Stimulated activated CD8-positive, alpha-beta memory T cell treated with anti-CD3 and anti-CD28 coated beads, Interleukin-15, amount 100 ng/mL, for 24 hours (primary cell): ENCODE results near the gene NEURL4.

ENCODE experiments used
- DNase-seq: peaks from one replicate; pipeline ENCODE4 v3.0.0-alpha.2; 2020; ENCODE audit warnings: low read depth

The NEURL4 gene

DNA sequence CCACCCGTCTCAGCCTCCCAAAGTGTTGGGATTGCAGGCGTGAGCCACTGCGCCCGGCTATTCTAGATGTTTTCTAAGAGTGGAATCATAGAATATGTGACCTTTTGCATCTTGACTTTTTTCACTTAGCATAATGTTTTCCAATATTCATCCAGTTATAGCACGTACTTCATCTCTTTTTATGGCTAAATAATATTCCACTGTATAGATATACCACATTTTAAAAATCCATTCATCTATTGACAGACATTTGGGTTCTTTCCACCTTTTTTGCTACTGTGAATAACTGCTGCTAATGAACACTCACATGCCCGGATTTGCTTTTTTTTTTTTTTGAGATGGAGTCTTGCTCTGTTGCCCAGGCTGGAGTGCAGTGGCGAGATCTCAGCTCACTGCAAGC lies 25.0 kb downstream of the NEURL4 start:
- no peak for DNase-seq

DNA sequence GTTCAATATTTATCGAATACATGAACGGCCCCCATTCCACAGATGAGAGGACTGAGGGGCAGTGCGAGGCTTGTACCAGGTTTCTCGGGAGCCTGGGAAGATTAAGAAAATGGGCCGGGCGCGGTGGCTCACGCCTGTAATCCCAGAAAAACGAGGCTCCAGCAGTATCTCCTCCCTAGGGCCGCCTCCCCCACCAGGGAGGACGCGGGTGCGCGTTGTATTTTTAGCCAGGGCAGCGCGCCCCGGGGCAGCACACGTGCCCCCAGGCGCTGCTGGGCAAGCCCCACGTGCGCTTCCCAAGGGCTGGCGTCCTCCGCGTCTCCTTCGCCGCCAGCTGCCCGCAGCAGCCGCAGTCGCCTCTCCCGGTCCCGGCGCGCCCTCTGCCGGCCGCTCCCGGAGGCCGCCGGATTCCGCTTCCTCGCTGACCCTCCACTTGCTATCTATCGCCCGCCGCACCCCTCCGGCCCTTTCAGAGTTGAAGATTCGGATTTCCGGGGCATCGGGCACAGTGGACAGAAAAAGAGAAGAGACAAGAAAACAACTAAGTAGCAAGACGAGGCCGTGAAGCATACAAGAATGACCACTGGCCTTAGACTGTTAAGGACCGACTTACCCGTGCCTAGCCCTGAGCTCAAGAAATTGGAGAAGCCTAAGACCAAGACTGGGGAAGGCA lies 32.8 kb downstream of the NEURL4 start:
- DNase-seq: peak; percentile 59

DNA sequence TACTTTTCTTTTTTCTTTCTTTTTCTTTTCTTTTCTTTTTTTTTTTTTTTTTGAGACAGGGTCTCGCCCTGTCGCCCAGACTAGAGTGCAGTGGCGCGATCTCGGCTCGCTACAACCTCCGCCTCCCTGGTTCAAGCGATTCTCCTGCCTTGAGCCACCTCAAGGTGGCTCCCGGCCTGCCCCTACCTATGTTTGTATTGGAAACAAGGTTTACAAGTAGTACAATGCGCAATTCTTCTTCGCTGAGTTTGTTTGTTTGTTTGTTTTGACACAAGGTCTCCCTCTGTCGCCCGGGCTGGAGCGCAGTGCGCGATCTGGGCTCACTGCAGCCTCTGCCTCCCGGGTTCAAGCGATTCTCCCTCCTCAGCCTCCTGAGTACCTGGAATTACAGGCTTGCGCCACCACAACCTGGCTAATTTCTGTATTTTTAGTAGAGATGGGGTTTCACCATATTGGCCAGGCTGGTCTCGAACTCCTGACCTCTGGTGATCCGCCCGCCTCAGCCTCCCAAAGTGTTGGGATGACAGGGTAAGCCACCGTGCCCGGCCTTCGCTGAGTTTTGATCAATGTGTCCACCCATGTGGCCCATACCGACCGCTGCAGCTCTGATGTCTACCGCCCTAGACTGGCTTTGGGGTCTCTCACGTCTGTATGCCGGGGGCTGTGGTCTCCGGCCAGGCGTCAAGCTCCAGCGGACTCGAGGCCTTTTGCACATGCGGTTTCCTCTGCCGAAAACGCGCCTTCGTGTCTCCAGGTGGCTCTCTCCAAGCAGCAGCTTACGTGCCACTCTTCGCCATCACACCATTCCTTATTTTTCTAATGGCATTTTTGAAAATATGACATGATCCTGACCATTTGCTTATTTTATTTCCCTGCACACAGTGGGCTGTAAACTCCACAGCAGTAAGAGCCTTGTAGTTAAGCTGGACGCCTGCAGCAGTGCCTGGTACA lies 33.6 kb downstream of the NEURL4 start:
- DNase-seq: no peak

DNA sequence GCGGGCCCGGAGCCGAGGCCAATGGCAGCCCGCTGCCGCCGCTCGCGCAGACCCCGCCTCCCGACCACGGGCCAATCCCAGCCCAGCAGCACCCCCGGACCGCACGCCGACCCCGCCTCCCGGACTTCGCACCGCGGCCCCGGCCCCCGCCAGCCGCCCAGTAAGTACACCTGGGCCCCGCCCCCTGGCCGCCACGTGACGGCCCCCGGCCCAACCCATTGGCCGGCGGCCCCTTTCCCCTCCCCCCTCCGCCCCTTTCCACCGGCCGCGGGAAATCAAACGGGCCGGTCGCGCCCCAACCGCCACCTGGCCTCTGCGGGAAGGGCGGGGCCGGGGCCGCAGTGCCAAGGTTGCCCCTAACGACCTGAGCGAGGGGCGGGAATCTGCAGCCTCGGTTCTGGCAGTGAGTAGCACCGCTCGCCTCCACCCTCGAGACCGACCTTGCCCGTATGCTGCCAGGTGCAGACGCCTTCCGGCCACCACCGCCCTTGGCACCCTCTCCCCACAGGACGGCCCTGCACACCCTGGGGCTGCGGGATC lies 34.5 kb downstream of the NEURL4 start, which contains the start of gene YBX2:
TSS of gene YBX2 (minus strand) at position 26 of the 540 bp plus-strand sequence. CDS start 139 bp downstream, outside the sequence.
- peak; percentile 44 for DNase-seq

DNA sequence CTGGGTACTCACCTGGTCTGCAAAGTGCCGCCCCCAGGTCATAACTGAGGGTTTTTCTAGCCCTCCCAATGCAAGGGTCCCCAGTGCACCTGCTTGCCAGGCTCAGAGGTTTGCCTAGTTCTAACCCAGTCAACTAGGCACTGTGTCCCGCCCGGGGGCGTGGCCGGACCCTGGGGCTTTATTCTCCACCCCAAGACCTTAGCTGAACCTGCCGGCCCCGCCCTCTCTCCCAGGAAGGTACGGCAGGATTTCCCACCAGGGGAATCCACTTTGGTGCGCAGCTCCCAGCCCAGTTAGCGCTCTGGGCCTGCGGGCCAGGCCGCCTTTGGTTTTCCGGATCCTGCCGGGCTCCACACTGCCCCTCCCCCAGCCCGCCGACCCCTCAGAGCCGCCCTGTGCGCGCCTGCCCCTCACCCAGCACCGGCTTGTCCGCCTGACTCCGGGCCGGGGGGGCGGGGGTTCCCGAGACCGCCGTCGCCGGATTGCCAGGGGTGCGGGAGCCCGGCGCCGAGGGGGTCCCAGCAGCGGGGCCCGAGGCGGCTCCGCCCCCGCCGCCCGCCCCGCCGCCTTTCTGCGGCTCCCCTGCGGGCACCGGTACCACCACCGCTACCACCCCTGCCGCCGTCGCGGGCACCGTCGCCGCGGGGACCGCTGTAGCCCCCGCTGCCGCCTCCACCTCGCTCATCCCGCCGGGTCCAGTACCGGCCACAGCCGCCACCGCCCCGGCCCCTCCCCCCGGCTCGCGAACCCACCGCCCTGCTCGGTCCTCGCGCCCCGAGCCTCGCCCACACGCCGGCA lies 35.1 kb downstream of the NEURL4 start:
- DNase-seq: no peak

DNA sequence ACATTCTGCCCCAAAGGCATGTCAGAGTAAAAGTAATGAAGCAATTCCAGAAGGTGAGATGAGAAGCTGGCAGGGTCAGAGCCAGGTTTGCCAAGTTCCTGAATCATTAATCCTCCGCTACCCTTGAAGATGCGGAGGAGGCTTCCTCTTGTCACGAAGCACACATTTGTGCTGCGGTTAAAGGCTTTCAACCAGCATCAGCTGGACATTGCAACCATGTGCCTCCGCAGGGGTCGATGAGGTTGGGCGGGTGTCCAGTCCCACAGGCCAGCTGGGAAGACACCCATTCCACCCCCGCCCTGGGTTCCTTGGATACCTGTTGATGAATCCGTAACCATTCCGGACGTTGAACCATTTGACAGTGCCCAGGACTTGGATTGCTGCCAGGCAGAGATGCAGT lies 36.0 kb downstream of the NEURL4 start:
- DNase-seq: no peak

DNA sequence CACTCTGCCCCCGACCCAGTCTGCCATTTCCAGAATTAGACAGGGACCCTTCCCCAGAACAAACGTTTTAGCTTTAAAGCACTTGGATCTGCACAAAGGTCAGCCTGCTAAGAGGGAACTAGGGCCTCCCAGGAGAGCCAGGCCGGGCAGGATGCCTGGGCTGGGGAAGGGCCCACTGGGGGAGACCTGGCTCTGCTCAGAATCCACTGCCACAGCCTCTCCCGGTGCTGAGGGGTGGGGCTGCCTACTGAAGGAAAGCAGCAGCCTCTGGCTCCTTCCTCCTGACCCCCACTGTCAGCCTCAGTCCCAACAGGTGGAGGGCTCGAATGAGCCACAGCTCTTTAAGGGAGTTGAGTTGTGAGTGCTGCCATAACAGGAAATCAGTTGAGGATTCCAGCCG lies 36.4 kb downstream of the NEURL4 start:
- DNase-seq: no peak

DNA sequence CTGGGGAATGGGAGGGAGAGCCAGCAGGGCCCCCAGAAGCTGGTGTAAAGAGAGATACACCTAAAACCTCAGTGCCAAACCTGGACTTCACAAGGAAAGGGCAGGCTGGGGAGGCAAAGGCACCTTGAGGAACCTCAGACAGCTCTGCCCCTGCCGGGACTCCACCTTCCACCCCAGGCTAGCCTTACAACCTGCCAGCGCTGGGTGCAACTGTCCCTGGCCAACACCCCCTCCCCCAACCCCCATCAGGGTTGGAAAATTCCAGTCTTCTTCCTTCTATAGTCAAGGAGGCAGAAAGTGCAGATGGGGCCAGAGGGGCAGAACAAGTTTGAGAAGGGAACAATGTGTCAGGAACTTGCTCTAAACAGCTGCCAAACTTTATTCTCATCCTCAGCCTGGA lies 36.9 kb downstream of the NEURL4 start:
- no peak for DNase-seq

DNA sequence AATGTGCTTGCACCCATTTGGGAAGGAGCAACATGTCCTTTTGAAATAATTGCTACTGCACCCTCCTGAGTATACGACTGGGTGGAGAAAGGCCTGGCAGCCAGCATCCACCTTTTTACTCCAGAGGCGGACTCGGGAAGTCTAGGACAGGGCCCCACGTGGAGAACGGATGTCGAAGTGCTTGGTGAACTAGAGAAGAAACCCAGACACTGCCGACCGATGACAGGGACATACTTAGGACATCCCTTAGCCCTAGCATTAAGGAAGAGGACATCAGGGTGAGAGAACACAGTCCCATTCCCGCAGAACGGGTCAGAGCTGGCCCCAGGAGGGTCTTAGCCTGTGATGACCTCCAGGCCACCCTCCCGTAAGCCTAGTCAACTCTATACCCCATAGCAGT lies 38.5 kb downstream of the NEURL4 start:
- no peak for DNase-seq

DNA sequence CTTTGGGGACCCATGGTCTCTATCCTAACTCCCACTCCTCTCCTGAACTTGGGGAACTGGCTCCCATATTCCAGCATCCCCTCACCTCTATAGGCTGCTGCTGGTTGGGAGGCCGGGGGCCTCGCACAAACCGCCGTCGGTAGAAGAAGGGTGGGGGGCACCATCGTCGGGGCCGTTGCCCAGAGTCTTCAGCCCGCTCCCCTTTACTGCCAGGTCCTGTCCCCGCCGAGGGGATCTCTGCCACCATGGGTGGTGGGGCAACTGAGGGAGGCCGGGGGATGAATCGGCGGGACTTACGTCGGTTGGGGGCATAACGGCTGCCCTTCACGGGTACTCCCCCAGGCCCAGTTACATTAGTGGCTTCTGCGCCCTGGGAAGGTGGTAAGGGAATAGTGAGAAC lies 39.0 kb downstream of the NEURL4 start:
- DNase-seq: no peak

DNA sequence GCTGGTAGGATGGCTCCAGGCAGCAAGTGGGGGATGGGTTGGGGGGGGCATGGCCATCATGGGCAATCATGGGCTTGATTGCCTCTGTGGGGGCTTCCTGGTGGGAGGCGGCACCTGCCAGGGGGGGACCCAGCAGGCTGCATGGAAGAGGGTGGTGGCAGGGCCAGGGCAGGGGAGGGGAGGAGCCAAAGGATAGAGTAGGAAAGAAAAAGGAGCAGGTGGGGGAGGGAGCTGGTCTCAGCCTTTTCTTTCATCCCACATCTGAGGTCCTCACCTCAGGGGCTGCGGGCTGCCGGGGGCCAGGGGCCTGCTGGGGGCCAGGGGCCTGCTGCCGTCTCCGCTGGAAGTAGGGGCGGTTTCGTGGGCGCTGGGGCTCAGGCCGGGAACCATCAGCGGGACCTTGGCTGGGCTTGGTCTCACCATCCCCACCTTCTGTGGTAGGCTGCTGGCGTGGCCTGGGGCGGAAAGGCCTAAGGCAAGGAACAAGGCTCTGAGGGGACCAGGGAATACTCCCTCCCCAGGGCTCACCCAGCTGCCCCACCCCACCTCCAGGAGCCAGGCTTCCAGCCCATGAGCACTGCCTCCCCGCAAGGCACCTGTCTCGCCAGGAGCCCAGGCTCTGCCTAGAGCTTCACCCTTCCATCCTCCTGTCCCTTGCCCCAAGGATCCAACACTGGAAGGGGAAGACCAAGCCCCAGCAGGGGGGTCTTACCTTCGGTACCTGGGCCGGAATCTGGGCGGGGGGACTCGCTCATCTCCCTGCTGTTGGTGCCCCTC lies 39.7 kb downstream of the NEURL4 start:
- DNase-seq: no peak

DNA sequence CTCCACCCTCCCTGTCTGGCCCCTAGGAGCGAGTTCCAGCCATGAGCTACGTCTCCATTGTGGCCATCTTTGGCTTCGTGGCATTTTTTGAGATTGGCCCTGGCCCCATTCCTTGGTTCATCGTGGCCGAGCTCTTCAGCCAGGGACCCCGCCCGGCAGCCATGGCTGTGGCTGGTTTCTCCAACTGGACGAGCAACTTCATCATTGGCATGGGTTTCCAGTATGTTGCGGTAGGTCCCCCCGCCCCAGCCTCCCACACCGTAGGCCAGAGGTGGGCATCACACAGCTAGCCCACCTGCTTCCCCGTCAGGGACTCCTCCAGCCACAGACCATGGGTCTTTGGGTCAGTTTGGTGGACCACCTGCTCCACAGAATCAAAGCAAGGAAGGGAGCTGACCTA lies 43.5 kb downstream of the NEURL4 start:
- DNase-seq: no peak

DNA sequence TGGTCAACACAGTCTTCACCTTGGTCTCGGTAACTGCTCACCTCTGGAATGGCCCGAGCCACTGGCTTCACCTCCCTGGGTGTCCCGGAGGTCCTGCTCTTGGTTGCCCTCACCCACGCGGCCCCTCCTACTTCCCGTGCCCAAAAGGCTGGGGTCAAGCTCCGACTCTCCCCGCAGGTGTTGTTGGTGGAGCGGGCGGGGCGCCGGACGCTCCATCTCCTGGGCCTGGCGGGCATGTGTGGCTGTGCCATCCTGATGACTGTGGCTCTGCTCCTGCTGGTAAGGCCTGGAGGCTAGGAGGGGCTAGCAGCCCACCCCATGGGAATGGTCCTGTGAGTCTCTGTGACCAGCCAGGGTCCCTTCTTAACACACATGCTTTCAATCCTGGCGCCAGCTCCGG lies 44.2 kb downstream of the NEURL4 start:
- no peak for DNase-seq

DNA sequence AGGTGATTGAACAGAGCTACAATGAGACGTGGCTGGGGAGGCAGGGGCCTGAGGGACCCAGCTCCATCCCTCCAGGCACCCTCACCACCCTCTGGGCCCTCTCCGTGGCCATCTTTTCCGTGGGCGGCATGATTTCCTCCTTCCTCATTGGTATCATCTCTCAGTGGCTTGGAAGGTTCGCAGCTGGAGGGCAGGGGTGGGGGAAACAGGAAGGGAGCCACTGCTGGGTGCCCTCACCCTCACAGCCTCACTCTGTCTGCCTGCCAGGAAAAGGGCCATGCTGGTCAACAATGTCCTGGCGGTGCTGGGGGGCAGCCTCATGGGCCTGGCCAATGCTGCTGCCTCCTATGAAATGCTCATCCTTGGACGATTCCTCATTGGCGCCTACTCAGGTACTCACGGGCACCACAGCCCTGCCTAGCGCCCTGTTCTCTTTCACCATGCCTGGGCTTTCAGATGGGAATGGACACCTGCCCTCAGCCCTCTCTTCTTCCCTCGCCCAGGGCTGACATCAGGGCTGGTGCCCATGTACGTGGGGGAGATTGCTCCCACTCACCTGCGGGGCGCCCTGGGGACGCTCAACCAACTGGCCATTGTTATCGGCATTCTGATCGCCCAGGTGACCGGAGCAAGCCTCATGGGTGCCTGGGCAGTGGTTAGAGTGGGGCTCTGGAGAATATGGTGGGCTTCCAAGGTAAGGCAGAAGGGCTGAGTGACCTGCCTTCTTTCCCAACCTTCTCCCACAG lies 45.5 kb downstream of the NEURL4 start:
- no peak for DNase-seq

DNA sequence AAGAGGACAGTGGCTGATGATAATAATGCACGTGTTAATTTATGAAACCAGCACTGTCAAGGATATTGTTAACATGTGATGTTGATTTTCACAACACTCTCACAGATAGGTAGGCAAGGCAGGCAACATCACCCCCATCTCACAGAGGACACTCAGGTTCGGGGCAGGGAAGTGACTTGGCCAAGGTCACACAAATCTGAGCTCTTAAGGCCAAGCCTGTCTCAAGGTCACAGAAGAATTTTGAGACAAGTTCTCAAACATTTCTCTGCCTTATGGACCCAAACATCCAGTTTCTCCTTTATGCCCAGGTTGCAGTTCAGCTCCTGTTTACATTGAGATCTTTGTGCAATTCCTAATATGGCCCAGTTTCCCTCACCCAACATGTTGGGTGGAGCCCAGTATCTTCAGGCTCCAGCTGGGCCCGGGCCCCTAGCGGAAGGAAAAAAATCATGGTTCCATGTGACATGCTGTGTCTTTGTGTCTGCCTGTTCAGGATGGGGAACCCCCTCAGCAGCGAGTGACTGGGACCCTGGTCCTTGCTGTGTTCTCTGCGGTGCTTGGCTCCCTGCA lies 46.3 kb downstream of the NEURL4 start:
- no peak for DNase-seq

DNA sequence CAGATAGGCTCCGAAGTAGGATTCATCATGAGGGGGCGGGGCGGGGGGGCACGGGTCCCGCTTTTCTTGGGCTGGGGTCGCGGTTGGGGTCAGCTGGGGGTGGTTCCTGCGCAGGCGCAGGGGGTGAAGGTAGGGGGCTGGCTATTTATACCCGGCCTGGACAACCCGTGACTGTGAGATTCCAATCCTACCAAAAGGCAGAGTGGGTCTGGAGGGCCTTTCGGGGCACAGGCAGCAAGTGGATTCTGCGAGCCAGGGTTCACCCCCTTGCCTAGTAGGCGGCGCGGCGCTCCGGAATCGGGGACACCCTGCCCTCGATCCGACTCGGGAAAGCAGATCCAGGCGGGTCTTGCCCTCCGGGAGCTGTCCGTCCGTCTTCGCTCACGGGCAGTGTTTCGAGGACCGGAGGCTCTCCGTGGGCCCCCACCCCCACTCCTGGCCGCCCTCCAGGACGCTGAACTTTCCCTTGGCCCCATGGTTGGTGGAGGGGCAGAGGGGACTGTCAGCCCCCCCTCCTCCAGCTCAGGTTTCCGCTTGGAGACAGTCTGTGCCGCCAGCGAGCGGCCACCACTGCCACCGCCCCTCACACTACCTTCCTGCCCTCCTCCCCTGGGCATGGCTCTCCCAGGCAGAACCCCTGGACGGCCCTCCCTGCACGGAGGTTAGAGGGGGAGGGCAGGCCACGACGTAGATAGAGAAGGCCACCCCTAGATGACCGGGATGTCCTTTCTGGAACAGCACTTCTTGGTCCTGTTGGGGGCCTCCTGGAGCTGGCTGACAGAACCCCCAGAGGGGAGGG lies 47.0 kb downstream of the NEURL4 start:
- DNase-seq: no peak

DNA sequence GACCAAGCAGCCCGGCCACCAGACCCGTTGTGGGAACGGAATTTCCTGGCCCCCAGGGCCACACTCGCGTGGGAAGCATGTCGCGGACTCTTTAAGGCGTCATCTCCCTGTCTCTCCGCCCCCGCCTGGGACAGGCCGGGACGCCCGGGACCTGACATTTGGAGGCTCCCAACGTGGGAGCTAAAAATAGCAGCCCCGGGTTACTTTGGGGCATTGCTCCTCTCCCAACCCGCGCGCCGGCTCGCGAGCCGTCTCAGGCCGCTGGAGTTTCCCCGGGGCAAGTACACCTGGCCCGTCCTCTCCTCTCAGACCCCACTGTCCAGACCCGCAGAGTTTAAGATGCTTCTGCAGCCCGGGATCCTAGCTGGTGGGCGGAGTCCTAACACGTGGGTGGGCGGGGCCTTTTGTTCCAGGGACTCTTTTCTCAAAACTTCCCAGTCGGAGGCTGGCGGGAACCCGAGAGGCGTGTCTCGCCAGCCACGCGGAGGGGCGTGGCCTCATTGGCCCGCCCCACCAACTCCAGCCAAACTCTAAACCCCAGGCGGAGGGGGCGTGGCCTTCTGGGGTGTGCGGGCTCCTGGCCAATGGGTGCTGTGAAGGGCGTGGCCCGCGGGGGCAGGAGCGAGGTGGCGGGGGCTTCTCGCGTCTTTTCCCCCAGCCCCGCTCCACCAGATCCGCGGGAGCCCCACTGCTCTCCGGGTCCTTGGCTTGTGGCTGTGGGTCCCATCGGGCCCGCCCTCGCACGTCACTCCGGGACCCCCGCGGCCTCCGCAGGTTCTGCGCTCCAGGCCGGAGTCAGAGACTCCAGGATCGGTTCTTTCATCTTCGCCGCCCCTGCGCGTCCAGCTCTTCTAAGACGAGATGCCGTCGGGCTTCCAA lies 47.8 kb downstream of the NEURL4 start, which contains the start of gene SLC2A4:
TSS of gene SLC2A4 (plus strand) at position 645 of the 879 bp plus-strand sequence. CDS start at position 862, 217 bp downstream.
- peak; percentile 77 for DNase-seq

DNA sequence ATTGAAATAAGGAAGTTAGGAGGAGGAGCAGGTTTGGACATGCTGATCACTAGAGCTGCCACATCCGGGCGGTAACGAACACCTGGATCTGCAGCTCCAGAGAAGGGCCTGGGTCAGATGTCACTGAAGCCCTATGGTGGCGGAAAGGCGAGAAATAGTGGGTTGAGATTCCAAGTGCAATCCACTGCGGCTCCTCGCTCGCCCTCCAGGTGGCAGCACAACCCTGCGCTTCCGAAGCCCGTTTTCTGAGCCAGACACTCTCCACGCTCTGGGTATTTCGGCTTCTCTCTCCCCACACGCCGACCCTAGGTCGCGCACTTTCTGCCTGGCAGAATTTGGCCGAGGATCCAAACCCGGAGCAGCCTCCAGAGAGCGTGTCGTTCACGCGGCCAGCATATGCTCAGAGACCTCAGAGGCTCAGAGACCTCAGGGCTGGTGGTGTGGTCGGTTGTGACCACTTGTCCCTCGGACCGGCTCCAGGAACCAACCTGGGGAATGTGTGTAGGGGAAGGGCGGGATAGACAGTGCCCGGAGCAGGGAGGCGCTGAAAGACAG lies 48.5 kb downstream of the NEURL4 start:
- DNase-seq: peak; percentile 69
